ENCODE measurements around the gene PRR29. TPM values are rescaled to one million over a fixed set of nuclear protein-coding genes. Genes with fewer than 3 reads are reported as not detected.

The PRR29 gene
- total and polyA plus RNA-seq, 4 donors = 0.02 to 0.35 (median 0.14) TPM; not detected in 1

- Histone ChIP-seq H3K4me1 (ENCODE audit: control insufficient read depth in 4 of 4, insufficient read depth in 4 of 4, low read length in 3 of 4) (peaks cover 0 to 2% (median 0%) of the 10 kb centered on the region in 4 donors), H3K27me3 (ENCODE audit: control insufficient read depth in 4 of 4, insufficient read depth in 4 of 4, low read length in 3 of 4) (no peaks in the 10 kb centered on the region), H3K9ac (ENCODE audit: low read depth in 1 of 2, low read length in 2 of 2) (no peak overlapping the region), H3K9me3 (ENCODE audit: control insufficient read depth in 4 of 4, low read length in 3 of 4) (no peaks in the 10 kb centered on the region), H3K4me3 (ENCODE audit: low read depth in 1 of 3, low read length in 3 of 3) (no peak overlapping the region), H3K27ac (ENCODE audit: low read depth in 1 of 2, low read length in 2 of 2) (no peak overlapping the region), H3K36me3 (ENCODE audit: control insufficient read depth in 4 of 4, insufficient read depth in 3 of 4, low read depth in 1 of 4, low read length in 3 of 4) (no peaks in the 10 kb centered on the region)
- 72% methylated on average over 18 of the region's 18 CpGs for WGBS
- DNase-seq (ENCODE audit: low spot score) = no peak
- no peak for TF ChIP-seq RXRA (IDR thresholded peaks at IDR 0.05)
- TF ChIP-seq HNF4A (conservative IDR thresholded peaks at IDR 0.05) = no peak
- no peak for TF ChIP-seq ZBTB33 (IDR thresholded peaks at IDR 0.05)
- no peak for TF ChIP-seq CTCF (IDR thresholded peaks at IDR 0.05; ENCODE audit: low read depth, low read length, missing input control)
- TF ChIP-seq GABPA (IDR thresholded peaks at IDR 0.05 in 1 of 2, conservative IDR thresholded peaks at IDR 0.05 in 1 of 2) = no peak
- no peak for TF ChIP-seq HNF4G (IDR thresholded peaks at IDR 0.05)
- no peak for TF ChIP-seq ATF3 (IDR thresholded peaks at IDR 0.05)
- no peak for TF ChIP-seq FOXA2 (IDR thresholded peaks at IDR 0.05)
- TF ChIP-seq YY1 (IDR thresholded peaks at IDR 0.05) = no peak
- TF ChIP-seq TAF1 (conservative IDR thresholded peaks at IDR 0.05) = no peak
- TF ChIP-seq NR2F2 (IDR thresholded peaks at IDR 0.05) = no peak
- TF ChIP-seq FOXA1 (IDR thresholded peaks at IDR 0.05) = no peak
- no peak for TF ChIP-seq REST (IDR thresholded peaks at IDR 0.05)
- no peak for TF ChIP-seq MAX (IDR thresholded peaks at IDR 0.05)
- no peak for TF ChIP-seq JUND (IDR thresholded peaks at IDR 0.05)
- no peak for TF ChIP-seq EGR1 (IDR thresholded peaks at IDR 0.05; ENCODE audit: low read depth in 2 of 2)
- TF ChIP-seq RAD21 (IDR thresholded peaks at IDR 0.05) = no peak
- no peak for TF ChIP-seq SP1 (IDR thresholded peaks at IDR 0.05)
Observed at GRCh38 chr17:63987221-63988126, 10.7 kb upstream of the PRR29 start.
